ENCODE data around the gene SSTR3.

SSTR3 gene

DNA sequence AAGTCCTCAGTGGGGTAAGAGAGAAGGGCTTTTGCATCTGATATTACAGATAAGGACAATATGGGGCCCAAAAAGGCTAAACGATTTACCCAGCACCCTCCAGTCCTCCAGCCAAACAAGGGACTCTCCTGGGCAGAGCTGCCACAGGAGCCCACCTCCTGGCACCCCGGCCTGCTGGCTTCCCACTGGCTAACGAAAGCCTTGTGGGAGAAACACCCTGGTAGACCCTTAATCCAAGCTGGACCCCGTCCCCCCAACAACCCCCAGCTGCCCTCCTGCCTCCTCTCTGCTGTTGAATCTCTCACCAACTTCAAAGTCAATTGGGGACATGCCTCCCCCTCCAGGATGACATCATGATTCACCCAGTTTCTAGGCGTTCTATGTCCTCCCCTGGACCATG lies 35.1 kb downstream of the SSTR3 start:
- TF ChIP-seq, protein P1, sequence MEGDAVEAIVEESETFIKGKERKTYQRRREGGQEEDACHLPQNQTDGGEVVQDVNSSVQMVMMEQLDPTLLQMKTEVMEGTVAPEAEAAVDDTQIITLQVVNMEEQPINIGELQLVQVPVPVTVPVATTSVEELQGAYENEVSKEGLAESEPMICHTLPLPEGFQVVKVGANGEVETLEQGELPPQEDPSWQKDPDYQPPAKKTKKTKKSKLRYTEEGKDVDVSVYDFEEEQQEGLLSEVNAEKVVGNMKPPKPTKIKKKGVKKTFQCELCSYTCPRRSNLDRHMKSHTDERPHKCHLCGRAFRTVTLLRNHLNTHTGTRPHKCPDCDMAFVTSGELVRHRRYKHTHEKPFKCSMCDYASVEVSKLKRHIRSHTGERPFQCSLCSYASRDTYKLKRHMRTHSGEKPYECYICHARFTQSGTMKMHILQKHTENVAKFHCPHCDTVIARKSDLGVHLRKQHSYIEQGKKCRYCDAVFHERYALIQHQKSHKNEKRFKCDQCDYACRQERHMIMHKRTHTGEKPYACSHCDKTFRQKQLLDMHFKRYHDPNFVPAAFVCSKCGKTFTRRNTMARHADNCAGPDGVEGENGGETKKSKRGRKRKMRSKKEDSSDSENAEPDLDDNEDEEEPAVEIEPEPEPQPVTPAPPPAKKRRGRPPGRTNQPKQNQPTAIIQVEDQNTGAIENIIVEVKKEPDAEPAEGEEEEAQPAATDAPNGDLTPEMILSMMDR (IDR thresholded peaks at IDR 0.05), result no peak
- Histone ChIP-seq H3K4me3 (peak overlapping the region; percentile 59), H3K27ac (peak overlapping the region in 1 of 2 donors; percentile 52)
- DNase-seq (ENCODE audit: low spot score), result no peak

DNA sequence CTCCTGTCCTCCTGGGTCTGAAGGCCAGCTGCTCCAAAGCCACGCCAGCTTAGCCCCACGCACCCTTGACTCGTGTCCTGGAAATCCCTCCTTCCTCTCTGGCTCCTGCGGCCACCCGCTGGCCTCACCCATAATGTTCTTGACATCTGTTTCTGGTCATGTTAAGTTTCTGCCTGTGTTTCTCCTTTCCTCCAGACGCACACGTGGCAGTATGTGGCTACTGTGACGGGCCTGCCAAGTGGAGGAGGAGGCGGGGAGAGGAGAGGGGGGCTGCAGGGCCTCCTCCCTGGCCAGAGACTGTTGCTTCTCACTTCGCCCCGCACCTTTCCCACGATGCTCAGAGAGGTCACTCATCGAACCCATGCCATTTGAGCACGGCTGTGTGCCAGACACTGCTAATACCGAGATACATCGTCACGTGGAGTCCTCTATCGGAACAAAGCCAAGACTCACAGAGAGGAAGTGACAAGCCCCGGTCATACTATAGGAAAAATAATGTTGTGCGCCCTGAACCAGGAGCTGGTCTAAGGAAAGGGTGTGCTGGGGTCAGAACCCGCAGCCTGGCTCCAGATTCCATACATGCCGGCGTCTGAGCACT lies 35.7 kb downstream of the SSTR3 start:
- Histone ChIP-seq H3K4me3 (peak overlapping the region; percentile 59), H3K27ac (peak overlapping the region in 1 of 2 donors; percentile 52)
- TF ChIP-seq, protein P1 (IDR thresholded peaks at IDR 0.05), result no peak
- no peak for DNase-seq (ENCODE audit: low spot score)

DNA sequence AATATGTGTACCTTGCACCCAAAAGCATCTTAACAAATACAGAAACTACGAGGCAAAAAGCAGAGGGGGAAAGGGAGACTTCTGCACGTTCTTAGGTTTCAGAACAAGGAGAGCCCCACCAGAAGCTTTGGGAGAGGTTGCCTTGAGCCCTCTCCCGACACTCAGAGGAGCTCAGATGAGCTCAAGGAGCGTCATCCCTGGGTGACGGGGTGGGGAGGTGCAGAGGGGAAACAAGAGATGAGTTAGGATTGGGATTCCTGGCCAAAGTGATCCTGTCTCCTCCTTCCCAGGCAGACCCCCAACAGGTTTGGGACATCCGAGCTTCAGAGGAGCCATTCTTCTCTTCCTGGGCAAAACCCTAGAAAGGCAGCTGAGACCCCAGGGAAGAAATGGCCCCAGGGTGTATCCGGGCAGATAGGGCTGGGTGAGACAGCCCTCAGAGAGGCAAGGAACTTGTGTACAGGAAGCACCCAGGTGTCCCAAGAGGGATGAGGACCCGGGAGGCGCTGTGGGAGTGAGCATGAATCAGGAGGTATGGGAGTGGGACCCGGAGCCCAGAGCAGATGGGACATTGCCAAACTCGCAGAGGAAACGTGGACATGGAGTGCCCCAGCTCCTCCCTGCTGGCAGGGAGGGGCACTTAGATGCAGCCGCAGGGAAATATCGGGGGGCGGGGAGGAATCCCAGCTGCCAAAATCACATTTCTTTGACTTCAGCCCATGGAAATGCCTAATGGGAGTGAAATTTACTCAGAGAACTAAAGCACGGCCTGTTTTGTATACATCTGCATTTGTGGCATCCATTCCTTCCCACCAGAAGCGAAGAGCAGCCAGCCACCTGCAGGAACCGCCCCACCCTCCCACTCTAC lies 36.6 kb downstream of the SSTR3 start:
- peak; percentile 36 for DNase-seq (ENCODE audit: low spot score)
- peak overlapping the region in 1 of 2 donors; percentile 52 for H3K27ac ChIP-seq
- peak overlapping the region; percentile 59 for H3K4me3 ChIP-seq
- TF ChIP-seq, protein P1 (IDR thresholded peaks at IDR 0.05), result no peak

DNA sequence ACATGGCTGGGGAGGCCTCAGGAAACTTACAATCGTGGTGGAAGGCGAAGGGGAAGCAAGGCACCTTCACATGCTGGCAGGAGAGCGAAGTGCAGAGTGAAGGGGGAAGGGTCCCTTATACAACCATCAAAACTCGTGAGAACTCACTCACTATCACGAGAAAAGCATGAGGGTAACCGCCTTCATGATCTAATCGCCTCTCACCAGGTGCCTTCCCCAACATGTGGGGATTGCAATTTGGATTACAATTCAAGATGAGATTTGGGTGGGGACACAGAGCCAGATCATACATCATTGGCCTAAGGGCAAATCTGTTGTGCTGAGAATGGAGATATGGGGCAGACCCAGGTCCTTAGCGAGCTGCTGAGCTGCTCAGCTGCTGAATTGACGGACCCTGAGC lies 37.3 kb downstream of the SSTR3 start:
- no peak overlapping the region for H3K4me3 ChIP-seq
- no peak overlapping the region for H3K27ac ChIP-seq
- DNase-seq (ENCODE audit: low spot score), result peak; percentile 17
- TF ChIP-seq, protein P1 (IDR thresholded peaks at IDR 0.05), result no peak

DNA sequence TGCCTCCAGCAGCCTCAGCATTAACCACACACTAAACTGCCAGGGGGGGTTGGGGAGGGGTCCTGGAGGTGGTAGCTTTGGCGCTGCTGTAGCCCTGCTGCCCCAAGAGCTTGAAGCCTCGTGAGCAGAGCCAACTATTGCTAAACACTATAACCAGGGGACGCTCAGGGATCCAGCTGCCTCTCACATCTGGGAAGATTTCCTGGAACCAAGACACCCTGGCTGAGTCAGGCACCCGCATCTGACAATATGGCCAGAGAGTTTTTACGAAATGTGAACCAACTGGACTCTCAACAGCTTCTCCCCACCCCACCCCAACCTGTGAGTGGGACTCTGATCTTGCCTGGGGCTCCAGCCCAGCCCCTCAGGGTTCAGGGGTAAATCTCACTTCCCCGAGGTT lies 38.6 kb downstream of the SSTR3 start:
- peak; percentile 68 for DNase-seq (ENCODE audit: low spot score)
- no peak overlapping the region for H3K4me3 ChIP-seq
- TF ChIP-seq, protein P1 (IDR thresholded peaks at IDR 0.05), result no peak
- no peak overlapping the region for H3K27ac ChIP-seq

DNA sequence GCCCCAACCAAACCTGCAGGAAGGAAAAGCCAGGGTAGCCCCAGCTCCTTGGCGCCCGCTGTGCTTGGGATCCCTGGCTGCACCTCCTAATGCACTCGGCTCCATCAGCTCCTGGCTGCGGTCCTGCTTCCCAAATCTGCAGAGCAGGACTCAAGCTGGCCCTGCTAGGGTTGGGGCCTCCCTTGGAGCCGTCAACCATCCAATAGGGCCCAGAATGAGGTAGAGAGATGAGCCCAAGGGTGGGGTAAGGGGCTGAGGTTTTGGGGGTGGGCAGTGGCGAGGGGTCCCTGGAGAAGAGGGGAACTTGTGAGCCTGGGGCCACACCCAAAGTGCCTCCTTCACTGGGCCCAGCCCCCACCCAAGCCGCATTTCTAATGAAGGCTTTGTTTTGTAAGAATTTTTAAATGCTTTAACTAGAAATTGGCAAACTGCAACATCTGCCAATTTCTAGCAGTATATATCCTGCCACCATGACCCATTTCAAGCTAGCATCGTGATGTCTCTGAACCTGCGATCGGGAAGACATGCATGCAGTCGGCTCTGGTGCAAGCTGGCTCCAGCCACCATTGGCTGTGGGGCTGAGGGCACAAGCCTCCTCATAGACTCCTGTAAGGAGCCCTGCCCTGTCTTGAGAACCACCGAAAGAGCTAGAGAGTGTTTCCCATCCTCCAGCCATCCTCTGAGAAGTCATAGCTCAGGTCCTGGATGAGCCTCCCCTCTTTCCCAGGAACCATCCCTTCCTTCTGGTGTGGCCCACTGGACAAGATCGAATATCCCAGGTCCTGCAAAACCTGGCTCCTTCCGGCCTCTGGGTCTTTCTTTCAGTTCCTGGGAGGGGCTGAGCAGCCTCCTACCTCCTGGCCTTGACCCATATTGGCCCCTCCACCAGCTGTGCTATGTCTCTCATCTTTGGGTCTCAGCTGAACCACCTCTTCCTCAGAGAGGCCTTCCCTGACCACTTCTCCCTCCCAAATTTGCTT lies 39.7 kb downstream of the SSTR3 start:
- H3K4me3 ChIP-seq, result no peak overlapping the region
- no peak overlapping the region for H3K27ac ChIP-seq
- TF ChIP-seq, protein P1 (IDR thresholded peaks at IDR 0.05), result no peak
- peak; percentile 49 for DNase-seq (ENCODE audit: low spot score)

Measured in coronary artery (tissue), 2 donors.